Psoas muscle (tissue), 8 donors: Measurements from ENCODE around the gene FBN3. TPM values are rescaled to one million over a fixed set of nuclear protein-coding genes. Genes with fewer than 3 reads are reported as not detected.
"Not testable (repeated sequence)": the region's sequence is repeated elsewhere in the genome, so short reads cannot be mapped to it uniquely, and the experiment has no call there.

Source experiments
- ATAC-seq, 4 donors: fragments of 200-7000 bp; cut with Tn5 transposase; one replicate each; pipeline ENCODE4 v1.9.1; 2020; ENCODE audit warnings: moderate library complexity in 3 of 4, mild to moderate bottlenecking in 2 of 4
- DNase-seq, 2 donors: peaks; one replicate each; pipeline ENCODE4 v3.0.0-alpha.2; 2020
- H3K27ac ChIP-seq: fragments of 200-600 bp; one replicate; pipeline ENCODE4 v1.8.0; 2022
- H3K27me3 ChIP-seq, 3 donors: fragments of 200-600 bp in 1 of 3; one replicate each; pipeline versions ENCODE4 v1.6.1 to v1.8.0; 2013 to 2022; ENCODE audit warnings: low read length in 2 of 3, mild to moderate bottlenecking in 2 of 3, moderate library complexity in 1 of 3; ENCODE audit not compliant: insufficient read depth in 3 of 3
- H3K36me3 ChIP-seq, 2 donors: fragments of 200-600 bp in 1 of 2; one replicate each; pipeline versions ENCODE4 v1.6.1 to v1.8.0; 2013 to 2022; ENCODE audit warnings: low read depth in 1 of 2, mild to moderate bottlenecking in 1 of 2, moderate library complexity in 1 of 2; ENCODE audit not compliant: insufficient read depth in 1 of 2
- H3K4me1 ChIP-seq: fragments of 200-600 bp; one replicate; pipeline ENCODE4 v1.8.0; 2022
- H3K4me3 ChIP-seq: fragments of 200-600 bp; one replicate; pipeline ENCODE4 v1.8.0; 2022; ENCODE audit warnings: mild to moderate bottlenecking
- H3K9me3 ChIP-seq: fragments of 200-600 bp; one replicate; pipeline ENCODE4 v1.8.0; 2022
- CTCF ChIP-seq: fragments of 200-600 bp; IDR thresholded peaks from one replicate; pipeline ENCODE4 v1.8.0; 2022; ENCODE audit warnings: antibody characterized with exemption
- WGBS, 3 donors: extraction: QIAGEN DNeasy Blood & Tissue Kit; methylation state at CpG; one replicate each; pipeline versions ENCODE4 v1.1.6 to v1.1.7; 2013; 5-methylcytosine and 5-hydroxymethylcytosine counted together
- intact Hi-C, 2 donors: fragments of 100-400 bp; cut with DNase I; formaldehyde crosslinking; loops; one replicate each; pipeline versions ENCODE4 v1.11.0 to v1.14.2; 2022
- polyA plus RNA-seq, 3 donors: library from polyadenylated mRNA; stranded (reverse); fragments of 200-250 nt; gene quantifications; one replicate each; pipeline ENCODE4 v1.2.3, GENCODE V29; 2013
- total RNA-seq, 4 donors: library from RNA; stranded (reverse); fragmentation: NEBNext Ultra II Directional in 2 of 4; extraction: Animal tissue kit (Norgen Biotek cat#: 25700) in 2 of 4; gene quantifications; one replicate each; pipeline versions ENCODE4 v1.2.1 to v1.2.4, GENCODE V29; 2021 to 2023
- donor health status: healthy with polysubstance abuse.
- donor health status: DM: no; HTN: no; CAD: no; lungs with moderate emphysema.
- donor health status: Bipolar disorder and iron deficiency.
- donor health status: healthy.
- donor health status: DM: yes; HTN: yes; CAD: no.
- donor health status: DM: no; HTN: no; CAD: no.
- donor health status: DM: no; HTN: no; CAD: no.
- donor health status: DM: yes; HTN: yes; CAD: no.

The FBN3 gene
- total and polyA plus RNA-seq, 7 donors, result 0.01 to 0.51 (median 0.02) TPM; not detected in 2

GRCh38 chr19:8155318-8155717, 5.9 kb upstream of the FBN3 start:
- Histone ChIP-seq H3K36me3 (no peaks in the 10 kb centered on the region), H3K4me1 (no peaks in the 10 kb centered on the region), H3K27ac (no peak overlapping the region), H3K4me3 (no peak overlapping the region), H3K27me3 (peaks cover 0 to 13% (median 5%) of the 10 kb centered on the region in 3 donors), H3K9me3 (no peaks in the 10 kb centered on the region)
- WGBS, 3 donors, result 44 to 57% (median 51%) methylated on average over 2 of the region's 2 CpGs
- DNase-seq, result no peak
- no peak for ATAC-seq
- TF ChIP-seq CTCF, result no peak
- intact Hi-C loops, result loop anchor here in 1 of 2 donors (5.0 kb wide), 1 partner anchor 97 kb away; no protein-coding TSS in a partner anchor

- intact Hi-C loops, result not testable (repeated sequence)
Measured at GRCh38 chr19:8154014-8154413, 4.6 kb upstream of the FBN3 start.

GRCh38 chr19:8151767-8152035, 2.3 kb upstream of the FBN3 start:
- Histone ChIP-seq H3K4me1 (no peaks in the 10 kb centered on the region), H3K36me3 (no peaks in the 10 kb centered on the region), H3K27ac (no peak overlapping the region), H3K27me3 (peaks cover 0 to 46% (median 8%) of the 10 kb centered on the region in 3 donors), H3K9me3 (no peaks in the 10 kb centered on the region), H3K4me3 (no peak overlapping the region)
- ATAC-seq (no peak), DNase-seq (no peak)
- intact Hi-C loops, result no loop called here
- WGBS, 3 donors, result 48 to 52% (median 49%) methylated on average over 5 of the region's 5 CpGs
- TF ChIP-seq CTCF, result no peak

More at GRCh38 chr19:8154014-8154413, 4.6 kb upstream of the FBN3 start:
- H3K4me3 ChIP-seq, H3K4me1 ChIP-seq, H3K27ac ChIP-seq, ATAC-seq, DNase-seq, H3K36me3 ChIP-seq, H3K9me3 ChIP-seq: not testable (repeated sequence)
- peaks cover 0 to 26% (median 5%) of the 10 kb centered on the region in 3 donors for H3K27me3 ChIP-seq
- WGBS, 3 donors, result 34 to 54% (median 46%) methylated on average over 10 of the region's 10 CpGs

- Histone ChIP-seq H3K4me3 (no peak overlapping the region), H3K27me3 (peaks cover 0 to 49% (median 9%) of the 10 kb centered on the region in 3 donors), H3K27ac (no peak overlapping the region), H3K36me3 (no peaks in the 10 kb centered on the region), H3K4me1 (no peaks in the 10 kb centered on the region), H3K9me3 (no peaks in the 10 kb centered on the region)
- DNase-seq (no peak), ATAC-seq (no peak)
- WGBS, 3 donors, result 78 to 84% (median 83%) methylated on average over 14 to 15 of the region's 15 CpGs
- intact Hi-C loops, result no loop called here
- no peak for TF ChIP-seq CTCF
Measured at GRCh38 chr19:8150998-8151766, 1.8 kb upstream of the FBN3 start.

- H3K4me1 ChIP-seq, result no peaks in the 10 kb centered on the region
- 95 to 96% (median 95%) methylated on average over 6 of the region's 6 CpGs for WGBS, 3 donors
- no peak for ATAC-seq
Measured at GRCh38 chr19:8150178-8150865, 930 bp upstream of the FBN3 start.

More at GRCh38 chr19:8150178-8150865, 930 bp upstream of the FBN3 start:
- Histone ChIP-seq H3K9me3 (no peaks in the 10 kb centered on the region), H3K36me3 (no peaks in the 10 kb centered on the region), H3K4me3 (no peak overlapping the region), H3K27me3 (peaks cover 0 to 54% (median 9%) of the 10 kb centered on the region in 3 donors), H3K27ac (no peak overlapping the region)
- no peak for DNase-seq
- no peak for TF ChIP-seq CTCF
- intact Hi-C loops, result no loop called here
